Uterus (tissue), 2 donors: ENCODE data around the gene SLC35A3.
A peak's percentile ranks its signal among the peaks of the same experiment; 100 is the strongest.

Experiments used
- POLR2A ChIP-seq, 2 donors: fragments of 450-650 bp; IDR thresholded peaks; one replicate each; pipeline ENCODE4 v1.6.1; 2016; ENCODE audit warnings: antibody characterized with exemption in 2 of 2, mild to moderate bottlenecking in 1 of 2, moderate library complexity in 1 of 2
- TF ChIP-seq, protein P1 (sequence below), 4 experiments: fragments of 200-600 bp in 2 of 4; fragments of 450-650 bp in 2 of 4; sonication (generic) in 2 of 4; IDR thresholded peaks; one replicate each; pipeline ENCODE4 v1.5.1; 2016 to 2019; ENCODE audit warnings: antibody characterized with exemption in 4 of 4, mild to moderate bottlenecking in 2 of 4, moderate library complexity in 1 of 4

DNA sequence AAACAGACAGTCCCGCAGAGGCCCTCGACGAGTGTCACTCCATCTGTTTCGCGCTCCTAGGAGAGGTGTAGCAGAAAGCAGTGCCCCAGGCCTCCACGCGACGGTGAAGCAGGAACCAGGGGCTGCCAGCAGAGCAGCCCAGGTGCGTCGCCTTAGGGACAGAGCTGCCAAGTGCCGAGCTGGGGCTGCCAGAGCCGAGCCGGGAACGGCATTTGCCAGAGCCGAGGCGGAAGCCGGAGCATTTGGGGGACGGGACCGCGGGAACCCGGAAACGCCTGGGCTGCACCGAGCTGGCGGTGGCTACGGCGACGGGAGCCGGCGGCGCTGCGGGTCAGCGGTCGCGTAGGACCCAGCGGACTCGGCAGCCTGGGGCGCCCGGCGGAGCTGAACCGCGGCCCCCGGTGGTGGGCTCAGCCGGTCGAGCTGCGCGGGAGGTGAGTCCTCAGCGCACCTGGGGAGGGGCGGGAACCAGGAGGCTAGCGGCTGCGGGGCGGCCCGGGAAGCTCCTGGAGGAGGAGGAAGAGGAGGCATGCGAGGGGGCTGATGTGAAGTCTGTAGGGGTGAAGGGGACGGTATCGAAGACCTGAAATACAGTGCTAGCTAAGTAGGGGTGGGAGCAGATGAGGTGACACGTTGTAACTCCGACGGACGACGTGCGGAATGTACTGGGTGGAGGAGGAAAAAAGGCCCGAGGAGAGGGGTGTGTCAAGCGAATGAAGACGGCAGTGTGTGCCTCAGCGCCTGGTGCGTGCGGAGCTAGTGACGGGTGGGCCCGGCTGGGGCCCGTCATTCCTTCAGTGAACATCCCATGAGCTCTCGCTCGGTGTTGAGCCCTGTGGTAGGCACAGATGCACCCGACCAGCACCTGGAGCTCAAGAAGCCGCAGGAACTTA, at the start of gene SLC35A3:
- TF ChIP-seq, protein P1, sequence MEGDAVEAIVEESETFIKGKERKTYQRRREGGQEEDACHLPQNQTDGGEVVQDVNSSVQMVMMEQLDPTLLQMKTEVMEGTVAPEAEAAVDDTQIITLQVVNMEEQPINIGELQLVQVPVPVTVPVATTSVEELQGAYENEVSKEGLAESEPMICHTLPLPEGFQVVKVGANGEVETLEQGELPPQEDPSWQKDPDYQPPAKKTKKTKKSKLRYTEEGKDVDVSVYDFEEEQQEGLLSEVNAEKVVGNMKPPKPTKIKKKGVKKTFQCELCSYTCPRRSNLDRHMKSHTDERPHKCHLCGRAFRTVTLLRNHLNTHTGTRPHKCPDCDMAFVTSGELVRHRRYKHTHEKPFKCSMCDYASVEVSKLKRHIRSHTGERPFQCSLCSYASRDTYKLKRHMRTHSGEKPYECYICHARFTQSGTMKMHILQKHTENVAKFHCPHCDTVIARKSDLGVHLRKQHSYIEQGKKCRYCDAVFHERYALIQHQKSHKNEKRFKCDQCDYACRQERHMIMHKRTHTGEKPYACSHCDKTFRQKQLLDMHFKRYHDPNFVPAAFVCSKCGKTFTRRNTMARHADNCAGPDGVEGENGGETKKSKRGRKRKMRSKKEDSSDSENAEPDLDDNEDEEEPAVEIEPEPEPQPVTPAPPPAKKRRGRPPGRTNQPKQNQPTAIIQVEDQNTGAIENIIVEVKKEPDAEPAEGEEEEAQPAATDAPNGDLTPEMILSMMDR (IDR thresholded peaks at IDR 0.05): no peak
- TF ChIP-seq POLR2A (IDR thresholded peaks at IDR 0.05): peak in 1 of 2 donors; percentile 30
